ENCODE results near the gene TOR1AIP1. TPM values are rescaled to one million over a fixed set of nuclear protein-coding genes. Genes with fewer than 3 reads are reported as not detected.
A peak's percentile ranks its signal among the peaks of the same experiment; 100 is the strongest.
"Not testable (repeated sequence)": the region's sequence is repeated elsewhere in the genome, so short reads cannot be mapped to it uniquely, and the experiment has no call there.

TOR1AIP1 gene, protein sequence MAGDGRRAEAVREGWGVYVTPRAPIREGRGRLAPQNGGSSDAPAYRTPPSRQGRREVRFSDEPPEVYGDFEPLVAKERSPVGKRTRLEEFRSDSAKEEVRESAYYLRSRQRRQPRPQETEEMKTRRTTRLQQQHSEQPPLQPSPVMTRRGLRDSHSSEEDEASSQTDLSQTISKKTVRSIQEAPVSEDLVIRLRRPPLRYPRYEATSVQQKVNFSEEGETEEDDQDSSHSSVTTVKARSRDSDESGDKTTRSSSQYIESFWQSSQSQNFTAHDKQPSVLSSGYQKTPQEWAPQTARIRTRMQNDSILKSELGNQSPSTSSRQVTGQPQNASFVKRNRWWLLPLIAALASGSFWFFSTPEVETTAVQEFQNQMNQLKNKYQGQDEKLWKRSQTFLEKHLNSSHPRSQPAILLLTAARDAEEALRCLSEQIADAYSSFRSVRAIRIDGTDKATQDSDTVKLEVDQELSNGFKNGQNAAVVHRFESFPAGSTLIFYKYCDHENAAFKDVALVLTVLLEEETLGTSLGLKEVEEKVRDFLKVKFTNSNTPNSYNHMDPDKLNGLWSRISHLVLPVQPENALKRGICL
- 10 to 100 TPM; 25.4 to 68.2 (median 47.4) TPM for total RNA-seq
- 10 to 100 TPM; 16.0 to 22.0 TPM for polyA plus RNA-seq
- long read RNA-seq, donor 1, full-length matches to known transcripts, result 5 of 8 reads
- long read RNA-seq, donor 1, partial matches to known transcripts, result 0 of 8 reads
- long read RNA-seq, donor 1, other reads (novel, unspliced or antisense), result 3 of 8 reads
- long read RNA-seq, donor 2, full-length matches to known transcripts, result 26 of 30 reads
- long read RNA-seq, donor 2, partial matches to known transcripts, result 1 of 30 reads
- long read RNA-seq, donor 2, other reads (novel, unspliced or antisense), result 3 of 30 reads
- long read RNA-seq, donor 3, full-length matches to known transcripts, result 7 of 12 reads
- long read RNA-seq, donor 3, partial matches to known transcripts, result 0 of 12 reads
- long read RNA-seq, donor 3, other reads (novel, unspliced or antisense), result 5 of 12 reads

DNA sequence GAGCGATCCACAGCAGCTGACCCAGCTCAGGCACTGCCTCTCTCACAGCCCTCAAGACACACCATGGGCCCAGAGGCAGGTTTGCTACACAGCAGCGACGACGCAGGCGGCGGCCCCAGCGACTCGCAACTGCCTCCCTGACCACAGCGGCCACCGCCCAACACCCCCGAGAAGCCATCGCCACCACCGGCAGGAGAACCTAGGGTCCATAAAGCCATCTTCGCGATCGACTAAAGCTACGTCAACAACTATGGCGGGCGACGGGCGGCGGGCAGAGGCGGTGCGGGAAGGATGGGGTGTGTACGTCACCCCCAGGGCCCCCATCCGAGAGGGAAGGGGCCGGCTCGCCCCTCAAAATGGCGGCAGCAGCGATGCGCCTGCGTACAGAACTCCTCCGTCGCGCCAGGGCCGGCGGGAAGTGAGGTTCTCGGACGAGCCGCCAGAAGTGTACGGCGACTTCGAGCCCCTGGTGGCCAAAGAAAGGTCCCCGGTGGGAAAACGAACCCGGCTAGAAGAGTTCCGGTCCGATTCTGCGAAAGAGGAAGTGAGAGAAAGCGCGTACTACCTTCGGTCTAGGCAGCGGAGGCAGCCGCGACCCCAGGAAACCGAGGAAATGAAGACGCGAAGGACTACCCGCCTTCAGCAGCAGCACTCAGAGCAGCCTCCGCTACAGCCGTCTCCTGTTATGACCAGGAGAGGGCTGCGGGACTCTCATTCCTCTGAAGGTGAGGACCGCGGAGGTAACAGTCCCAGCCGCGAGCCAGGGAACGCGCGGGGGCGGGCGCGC, at the start of gene TOR1AIP1:
Gene TOR1AIP1 (plus strand): TSS at position 33 of the 787 bp plus-strand sequence. CDS start 218 bp downstream, at position 251.
- H3K27ac ChIP-seq, result peak within 1 kb of the TSS; percentile 98 to 100 (median 99)
- WGBS, 4 donors, result 0% methylated on average over 43 to 72 of the region's 72 CpGs
- TF ChIP-seq, protein P1, sequence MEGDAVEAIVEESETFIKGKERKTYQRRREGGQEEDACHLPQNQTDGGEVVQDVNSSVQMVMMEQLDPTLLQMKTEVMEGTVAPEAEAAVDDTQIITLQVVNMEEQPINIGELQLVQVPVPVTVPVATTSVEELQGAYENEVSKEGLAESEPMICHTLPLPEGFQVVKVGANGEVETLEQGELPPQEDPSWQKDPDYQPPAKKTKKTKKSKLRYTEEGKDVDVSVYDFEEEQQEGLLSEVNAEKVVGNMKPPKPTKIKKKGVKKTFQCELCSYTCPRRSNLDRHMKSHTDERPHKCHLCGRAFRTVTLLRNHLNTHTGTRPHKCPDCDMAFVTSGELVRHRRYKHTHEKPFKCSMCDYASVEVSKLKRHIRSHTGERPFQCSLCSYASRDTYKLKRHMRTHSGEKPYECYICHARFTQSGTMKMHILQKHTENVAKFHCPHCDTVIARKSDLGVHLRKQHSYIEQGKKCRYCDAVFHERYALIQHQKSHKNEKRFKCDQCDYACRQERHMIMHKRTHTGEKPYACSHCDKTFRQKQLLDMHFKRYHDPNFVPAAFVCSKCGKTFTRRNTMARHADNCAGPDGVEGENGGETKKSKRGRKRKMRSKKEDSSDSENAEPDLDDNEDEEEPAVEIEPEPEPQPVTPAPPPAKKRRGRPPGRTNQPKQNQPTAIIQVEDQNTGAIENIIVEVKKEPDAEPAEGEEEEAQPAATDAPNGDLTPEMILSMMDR (IDR thresholded peaks at IDR 0.05), result peak in 11 of 12 donors; percentile 29 to 58 (median 51)
- TF ChIP-seq POLR2A (IDR thresholded peaks at IDR 0.05), result peak; percentile 3 to 88

DNA sequence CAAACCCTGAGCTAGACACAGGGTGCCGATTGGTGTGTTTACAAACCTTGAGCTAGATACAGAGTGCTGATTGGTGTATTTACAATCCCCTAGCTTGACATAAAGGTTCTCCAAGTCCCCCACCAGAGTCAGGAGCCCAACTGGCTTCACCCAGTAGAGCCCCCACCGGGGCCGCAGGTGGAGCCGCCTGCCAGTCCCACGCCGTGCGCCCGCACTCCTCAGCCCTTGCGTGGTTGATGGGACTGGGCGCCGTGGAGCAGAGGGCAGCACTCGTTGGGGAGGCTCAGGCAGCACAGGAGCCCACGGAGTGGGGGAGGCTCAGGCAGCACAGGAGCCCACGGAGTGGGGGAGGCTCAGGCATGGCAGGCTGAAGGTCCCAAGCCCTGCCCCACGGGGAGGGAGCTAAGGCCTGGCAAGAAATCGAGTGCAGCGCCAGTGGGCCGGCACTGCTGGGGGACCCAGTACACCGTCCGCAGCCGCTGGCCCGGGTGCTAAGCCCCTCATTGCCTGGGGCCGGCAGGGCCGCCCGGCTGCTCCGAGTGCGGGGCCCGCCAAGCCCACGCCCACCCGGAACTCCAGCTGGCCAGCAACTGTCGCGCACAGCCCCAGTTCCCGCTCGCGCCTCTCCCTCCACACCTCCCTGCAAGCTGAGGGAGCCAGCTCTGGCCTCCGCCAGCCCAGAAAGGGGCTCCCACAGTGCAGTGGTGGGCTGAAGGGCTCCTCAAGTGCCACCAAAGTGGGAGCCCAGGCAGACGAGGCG, 45.2 kb upstream of the TOR1AIP1 start:
- ATAC-seq; H3K4me1 ChIP-seq; DNase-seq; intact Hi-C loops (cut with DNase I); H3K27ac ChIP-seq; H3K27me3 ChIP-seq; H3K4me3 ChIP-seq; H3K9me3 ChIP-seq: not testable (repeated sequence)
- H3K36me3 ChIP-seq, result peaks cover 0 to 25% (median 11%) of the 10 kb centered on the region in 9 donors
- WGBS, 4 donors, result 96 to 98% (median 97%) methylated on average over 16 to 38 of the region's 38 CpGs

More for the DNA sequence above, at the start of gene TOR1AIP1:
- peak; percentile 93 to 96 (median 95) for ATAC-seq
- DNase-seq, result peak; percentile 97 to 99 (median 98)
- no peaks in the 10 kb centered on the region for H3K9me3 ChIP-seq
- peak within 1 kb of the TSS; percentile 72 to 88 (median 82) for H3K4me3 ChIP-seq
- intact Hi-C loops (cut with DNase I), result loop anchor here in 8 of 10 donors (1.0 to 10.0 kb wide), 5 partner anchors 65 to 75 kb away; partner anchors contain the start of gene CEP350 (in 7 of the 8)
- H3K36me3 ChIP-seq, result peaks cover 0 to 36% (median 23%) of the 10 kb centered on the region in 9 donors
- H3K27me3 ChIP-seq, result no peaks in the 10 kb centered on the region
- H3K4me1 ChIP-seq, result peaks cover 0 to 58% (median 38%) of the 10 kb centered on the region in 12 donors

DNA sequence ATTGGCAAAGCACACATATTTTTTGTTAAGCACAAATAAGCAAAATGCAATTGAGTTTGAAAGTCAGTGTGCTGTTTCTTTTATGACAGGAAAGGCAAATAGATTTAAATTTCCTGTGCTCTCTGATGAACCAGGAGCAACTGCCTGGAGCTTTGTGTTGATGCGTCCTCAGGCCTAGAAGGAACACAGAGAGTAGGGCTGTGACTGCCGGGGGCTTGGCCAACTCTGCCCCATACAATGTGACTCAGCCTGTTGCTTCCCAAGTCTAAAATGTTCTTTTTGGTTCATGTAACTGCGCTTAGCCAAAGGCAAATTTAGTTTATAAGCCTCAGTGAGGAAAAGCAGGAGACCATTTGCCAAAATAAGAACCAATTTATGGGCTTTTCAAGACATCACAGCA, 42.0 kb upstream of the TOR1AIP1 start:
- intact Hi-C loops (cut with DNase I), result no loop called here
- Histone ChIP-seq H3K36me3 (peaks cover 0 to 43% (median 28%) of the 10 kb centered on the region in 9 donors), H3K9me3 (no peaks in the 10 kb centered on the region), H3K4me3 (no peak overlapping the region), H3K4me1 (no peaks in the 10 kb centered on the region), H3K27ac (no peak overlapping the region), H3K27me3 (no peaks in the 10 kb centered on the region)
- WGBS, 4 donors, result 86 to 92% (median 88%) methylated on average over 3 of the region's 3 CpGs
- ATAC-seq (no peak), DNase-seq (no peak)
- no peak for TF ChIP-seq POLR2A (IDR thresholded peaks at IDR 0.05)
- TF ChIP-seq, protein P1 (IDR thresholded peaks at IDR 0.05), result no peak
